H1 (cell line): Measurements from ENCODE around the gene CDC42BPB. TPM values are rescaled to one million over a fixed set of nuclear protein-coding genes. Genes with fewer than 3 reads are reported as not detected.

Experiments
- CTCF ChIA-PET: fragments of 300-600 bp; sonication (Branson Sonifier 250); formaldehyde crosslinking; loops from one replicate; lab custom pipeline; 2021; ENCODE audit not compliant: partially characterized antibody; lab: Charles Lee
- POLR2A ChIA-PET: fragments of 300-600 bp; sonication (Branson Sonifier 250); formaldehyde crosslinking; loops from one replicate; lab custom pipeline; 2021; ENCODE audit warnings: inconsistent platforms; ENCODE audit not compliant: partially characterized antibody; lab: Charles Lee
- DNase-seq, 2 experiments: peaks; one replicate each; pipeline versions ENCODE4 v3.0.0 to v3.0.0-alpha.2; 2010 to 2022; ENCODE audit warnings: low spot score in 2 of 2, low read depth in 1 of 2, mixed read lengths in 1 of 2
- FAIRE-seq: peaks from 2 replicates; lab custom pipeline; 2011; peaks lifted over from hg19 to GRCh38; lab: Jason Lieb, UNC
- H2AFZ ChIP-seq: 2 replicates; pipeline ENCODE4 v1.8.1; 2012; ENCODE audit warnings: low read length, inconsistent platforms
- H2AK5ac ChIP-seq: 2 replicates; pipeline ENCODE4 v1.6.1; 2013; ENCODE audit warnings: low read depth, low read length
- H2BK120ac ChIP-seq: replicated peaks from 2 replicates; pipeline ENCODE3; 2013; ENCODE audit warnings: low read depth, low read length, inconsistent platforms
- H2BK12ac ChIP-seq: 2 replicates; pipeline ENCODE4 v1.6.1; 2013; ENCODE audit warnings: low read depth, low read length
- H2BK15ac ChIP-seq: 2 replicates; pipeline ENCODE4 v1.6.1; 2013; ENCODE audit warnings: low read length
- H2BK20ac ChIP-seq: 2 replicates; pipeline ENCODE4 v1.6.1; 2013; ENCODE audit warnings: low read length
- H2BK5ac ChIP-seq: 2 replicates; pipeline ENCODE4 v1.6.1; 2013; ENCODE audit warnings: low read depth, low read length
- H3K14ac ChIP-seq: 2 replicates; pipeline ENCODE4 v1.6.1; 2013; ENCODE audit warnings: inconsistent platforms; ENCODE audit not compliant: insufficient read length
- H3K18ac ChIP-seq: 2 replicates; pipeline ENCODE4 v1.6.1; 2013; ENCODE audit warnings: low read length; ENCODE audit errors: extremely low read depth
- H3K23ac ChIP-seq: 2 replicates; pipeline ENCODE4 v1.6.1; 2013; ENCODE audit warnings: inconsistent platforms; ENCODE audit not compliant: insufficient read length
- H3K23me2 ChIP-seq: 2 replicates; pipeline ENCODE4 v1.6.1; 2013; ENCODE audit warnings: low read depth, low read length
- H3K27ac ChIP-seq: 2 replicates; pipeline ENCODE4 v1.6.1; 2011; ENCODE audit warnings: low read depth, low read length, inconsistent platforms
- H3K27me3 ChIP-seq, 4 experiments: replicated peaks in 1 of 4; 1 replicate in 1 of 4; 2 replicates in 3 of 4; pipeline versions ENCODE4 v1.6.1 to v1.8.1; 2011 to 2013; ENCODE audit warnings: low read length in 3 of 4, mild to moderate bottlenecking in 3 of 4, inconsistent platforms in 2 of 4, mixed read lengths in 2 of 4, moderate library complexity in 1 of 4; ENCODE audit not compliant: control insufficient read depth in 3 of 4, insufficient read depth in 3 of 4; ENCODE audit errors: extremely low read depth in 1 of 4
- H3K36me3 ChIP-seq, 4 experiments: 2 replicates each; pipeline versions ENCODE4 v1.6.1 to v1.8.1; 2011 to 2013; ENCODE audit warnings: mild to moderate bottlenecking in 4 of 4, low read length in 3 of 4, moderate library complexity in 2 of 4, control low read depth in 1 of 4, inconsistent platforms in 1 of 4; ENCODE audit not compliant: insufficient read depth in 4 of 4, control insufficient read depth in 2 of 4
- H3K4ac ChIP-seq: replicated peaks from 2 replicates; pipeline ENCODE3; 2013; ENCODE audit warnings: low read length, low read depth, mixed read lengths, inconsistent platforms; ENCODE audit not compliant: insufficient read length
- H3K4me1 ChIP-seq, 4 experiments: replicated peaks in 1 of 4; 1 replicate in 1 of 4; 2 replicates in 3 of 4; pipeline versions ENCODE4 v1.6.1 to v1.8.1; 2011 to 2013; ENCODE audit warnings: low read length in 3 of 4, inconsistent platforms in 2 of 4, mixed read lengths in 1 of 4; ENCODE audit not compliant: insufficient read depth in 4 of 4, control insufficient read depth in 3 of 4
- H3K4me2 ChIP-seq, 2 experiments: 2 replicates each; pipeline versions ENCODE4 v1.6.1 to v1.8.1; 2011 to 2013; ENCODE audit warnings: low read depth in 2 of 2, low read length in 2 of 2, control low read depth in 1 of 2, inconsistent platforms in 1 of 2, mild to moderate bottlenecking in 1 of 2; ENCODE audit not compliant: insufficient read depth in 1 of 2
- H3K4me3 ChIP-seq, 4 experiments: fragments of 200-600, 300-600 bp in 1 of 4; sonication (generic), shearing (Covaris generic), sonication (Bioruptor Twin) in 1 of 4; 2 replicates each; pipeline versions ENCODE4 v1.5.1 to v1.8.1; 2011 to 2016; ENCODE audit warnings: low read length in 4 of 4, low read depth in 3 of 4, control low read depth in 2 of 4, inconsistent platforms in 2 of 4, mild to moderate bottlenecking in 2 of 4, mixed read lengths in 1 of 4, moderate library complexity in 1 of 4; ENCODE audit not compliant: insufficient read depth in 2 of 4; ENCODE audit errors: extremely low read depth in 1 of 4
- H3K56ac ChIP-seq: replicated peaks from 2 replicates; pipeline ENCODE3; 2013; ENCODE audit warnings: low read depth, mild to moderate bottlenecking, mixed read lengths, low read length, inconsistent platforms; ENCODE audit not compliant: insufficient read length
- H3K79me1 ChIP-seq: 2 replicates; pipeline ENCODE4 v1.6.1; 2013; ENCODE audit warnings: low read depth, low read length, control low read depth
- H3K79me2 ChIP-seq, 2 experiments: 2 replicates each; pipeline versions ENCODE4 v1.6.1 to v1.8.1; 2012 to 2013; ENCODE audit warnings: low read length in 2 of 2, mild to moderate bottlenecking in 2 of 2, inconsistent platforms in 1 of 2; ENCODE audit not compliant: insufficient read depth in 2 of 2, control insufficient read depth in 1 of 2
- H3K9ac ChIP-seq, 4 experiments: replicated peaks in 1 of 4; 1 replicate in 1 of 4; 2 replicates in 3 of 4; pipeline versions ENCODE4 v1.6.1 to v1.8.1; 2011 to 2013; ENCODE audit warnings: low read depth in 3 of 4, low read length in 3 of 4, control low read depth in 2 of 4, mild to moderate bottlenecking in 2 of 4, moderate library complexity in 2 of 4, inconsistent platforms in 1 of 4; ENCODE audit errors: extremely low read depth in 1 of 4
- H3K9me3 ChIP-seq, 2 experiments: 2 replicates each; pipeline versions ENCODE4 v1.6.1 to v1.8.1; 2012 to 2013; ENCODE audit warnings: mild to moderate bottlenecking in 2 of 2, moderate library complexity in 2 of 2, control low read depth in 1 of 2, inconsistent platforms in 1 of 2, low read depth in 1 of 2, low read length in 1 of 2, mixed read lengths in 1 of 2; ENCODE audit not compliant: insufficient read depth in 2 of 2
- H4K20me1 ChIP-seq, 2 experiments: replicated peaks in 1 of 2; 2 replicates each; pipeline versions ENCODE3 to v1.8.1; 2011 to 2013; ENCODE audit warnings: inconsistent platforms in 2 of 2, low read length in 2 of 2, mild to moderate bottlenecking in 1 of 2; ENCODE audit not compliant: insufficient read depth in 2 of 2, control insufficient read depth in 1 of 2
- H4K5ac ChIP-seq: 2 replicates; pipeline ENCODE4 v1.6.1; 2013; ENCODE audit warnings: low read length, low read depth, mixed read lengths, inconsistent platforms; ENCODE audit not compliant: insufficient read length
- H4K8ac ChIP-seq: 2 replicates; pipeline ENCODE4 v1.8.0; 2013; ENCODE audit warnings: mild to moderate bottlenecking, moderate library complexity, low read length, inconsistent platforms; ENCODE audit not compliant: insufficient read depth; ENCODE audit errors: extremely low read depth
- H4K91ac ChIP-seq: replicated peaks from 2 replicates; pipeline ENCODE3; 2013; ENCODE audit warnings: low read length, mixed read lengths, inconsistent platforms; ENCODE audit not compliant: insufficient read length
- CHD1 ChIP-seq: IDR thresholded peaks from 2 replicates; pipeline ENCODE4 v1.6.1; 2012; ENCODE audit warnings: low read depth, low read length, improper control_type of control experiment
- CREB1 ChIP-seq: IDR thresholded peaks from 2 replicates; pipeline ENCODE4 v1.6.1; 2012; ENCODE audit warnings: inconsistent platforms
- EGR1 ChIP-seq: IDR thresholded peaks from 2 replicates; pipeline ENCODE4 v1.6.1; 2011; ENCODE audit warnings: low read depth, low read length, borderline replicate concordance
- MAX ChIP-seq: IDR thresholded peaks from 2 replicates; pipeline ENCODE4 v1.6.1; 2012; ENCODE audit warnings: inconsistent platforms
- RBBP5 ChIP-seq: IDR thresholded peaks from 2 replicates; pipeline ENCODE4 v1.7.1; 2012; ENCODE audit warnings: low read depth, mild to moderate bottlenecking, inconsistent platforms, low read length, moderate library complexity, borderline replicate concordance
- SIN3A ChIP-seq, 2 experiments: IDR thresholded peaks in 1 of 2; conservative IDR thresholded peaks in 1 of 2; 2 replicates each; pipeline ENCODE4 v1.6.1; 2011 to 2012; ENCODE audit warnings: low read length in 2 of 2, improper control_type of control experiment in 1 of 2, low read depth in 1 of 2, mild to moderate bottlenecking in 1 of 2
- SP4 ChIP-seq: IDR thresholded peaks from 2 replicates; pipeline ENCODE4 v1.6.1; 2012; ENCODE audit warnings: low read length, inconsistent platforms
- WGBS, 2 experiments: shearing (Covaris generic) in 1 of 2; methylation state at CpG; one replicate each; pipeline versions ENCODE4 v1.1.6 to v1.1.7; 2013 to 2015; ENCODE audit warnings: low lambda C conversion rate in 2 of 2, mixed read lengths in 2 of 2, inconsistent platforms in 1 of 2, low coverage in 1 of 2, missing lambda C conversion rate in 1 of 2; ENCODE audit not compliant: insufficient replicate concordance in 2 of 2, insufficient coverage in 1 of 2, insufficient read length in 1 of 2; ENCODE audit errors: extremely low coverage in 1 of 2, missing lambda C conversion rate in 1 of 2; 5-methylcytosine and 5-hydroxymethylcytosine counted together
- polyA plus RNA-seq, 7 experiments: library from polyadenylated mRNA; depleted of rRNA in 3 of 7; stranded (reverse) in 5 of 7; unstranded in 2 of 7; fragments of >200 nt in 5 of 7; fragments of 200-250 nt in 2 of 7; gene quantifications; 1 replicate in 5 of 7; 2 replicates in 1 of 7; 4 replicates in 1 of 7; pipeline versions ENCODE4 v1.2.1 to v1.2.3, GENCODE V29; 2011 to 2013; ENCODE audit warnings: missing spikeins in 2 of 7, mixed read lengths in 2 of 7
- total RNA-seq: library from RNA; stranded (reverse); fragmentation: NEBNext Ultra II Directional; extraction: Animal tissue kit (Norgen Biotek cat#: 25700); gene quantifications from 2 replicates; pipeline ENCODE4 v1.2.1, GENCODE V29; 2021

CDC42BPB gene
- total and polyA plus RNA-seq, 2 of the 8 experiments (the other 6 are each of a cell fraction or from before 2014, with no cell fraction given), result 51.2 to 88.2 TPM

GRCh38 chr14:102916347-102917055 is 140.8 kb downstream of the CDC42BPB start:
- 87% methylated on average over 18 of the region's 18 CpGs; no CpG with 5 or more reads in 1 of the 2 experiments for WGBS, 2 experiments
- H3K4me1 ChIP-seq, result no peaks in the 10 kb centered on the region; a peak in 1 of 7 replicates

More at GRCh38 chr14:102916347-102917055, 140.8 kb downstream of the CDC42BPB start:
- ChIA-PET POLR2A (interaction anchor here (0.8 to 1.0 kb wide), 2 partner anchors 12 to 141 kb away, joined by 3 to 4 read pairs; no protein-coding TSS in a partner anchor), CTCF (interaction anchor here (0.6 to 2.9 kb wide), 10 partner anchors 9 to 222 kb away, joined by 3 to 18 read pairs (median 4); no protein-coding TSS in a partner anchor)
- no peak overlapping the region for H3K4ac ChIP-seq
- H3K79me2 ChIP-seq, result no peaks in the 10 kb centered on the region
- no peak overlapping the region for H3K27ac ChIP-seq
- H3K56ac ChIP-seq, result no peak overlapping the region
- no peak overlapping the region for H2BK12ac ChIP-seq
- H3K4me3 ChIP-seq, result no peak overlapping the region
- H2BK5ac ChIP-seq, result 0 out of 2 replicates have a peak overlapping the region, but pooled peaks have one; percentile 35
- H2AFZ ChIP-seq, result no peak overlapping the region
- peak; percentile 26; the same call in 1 of the 2 replicates for TF ChIP-seq MAX
- TF ChIP-seq CREB1, result no peak
- TF ChIP-seq CHD1, result no peak
- no peak for TF ChIP-seq RBBP5
- no peak for TF ChIP-seq EGR1
- no peak for TF ChIP-seq SIN3A (conservative IDR thresholded peaks at IDR 0.05 in 1 of 2, IDR thresholded peaks at IDR 0.05 in 1 of 2; ENCODE audit: low read depth in 1 of 2, low read length in 2 of 2)
- no peak for TF ChIP-seq SP4
- no peak overlapping the region for H4K8ac ChIP-seq
- no peak overlapping the region for H2BK20ac ChIP-seq
- no peak overlapping the region for H2BK15ac ChIP-seq
- H3K23ac ChIP-seq, result no peak overlapping the region
- H4K20me1 ChIP-seq, result peaks cover 0 to 10% of the 10 kb centered on the region in 2 experiments
- FAIRE-seq (no peak), DNase-seq (no peak)
- no peak overlapping the region for H2BK120ac ChIP-seq
- no peak overlapping the region for H3K14ac ChIP-seq
- H3K18ac ChIP-seq, result no peak overlapping the region
- no peak overlapping the region for H3K4me2 ChIP-seq
- H3K9ac ChIP-seq, result no peak overlapping the region
- no peak overlapping the region for H4K5ac ChIP-seq
- H4K91ac ChIP-seq, result no peak overlapping the region
- no peaks in the 10 kb centered on the region; a peak in 1 of 4 replicates for H3K9me3 ChIP-seq
- H3K23me2 ChIP-seq, result peaks cover 23% of the 10 kb centered on the region; the same call in 1 of the 2 replicates
- no peaks in the 10 kb centered on the region for H3K36me3 ChIP-seq
- no peaks in the 10 kb centered on the region; a peak in 2 of 7 replicates for H3K27me3 ChIP-seq
- no peaks in the 10 kb centered on the region for H3K79me1 ChIP-seq
- no peak overlapping the region for H2AK5ac ChIP-seq
